NCI-H2081 (cell line): ENCODE measurements around the gene AUTS2.
"Not testable (repeated sequence)": the region's sequence is repeated elsewhere in the genome, so short reads cannot be mapped to it uniquely, and the experiment has no call there.

Experiments
- DNase-seq, 2 experiments: peaks; one replicate each; lab custom pipeline; 2025; lab: John Stamatoyannopoulos, UW

AUTS2 gene

GRCh38 chr7:70243443-70243842, 645.2 kb downstream of the AUTS2 start:
- no peak for DNase-seq

- DNase-seq, result no peak
Observed at GRCh38 chr7:70257921-70258320, 659.6 kb downstream of the AUTS2 start.

GRCh38 chr7:70259502-70259901, 661.2 kb downstream of the AUTS2 start:
- no peak for DNase-seq

- no peak for DNase-seq
Observed at GRCh38 chr7:70263471-70264255, 665.4 kb downstream of the AUTS2 start.

- DNase-seq, result no peak
Observed at GRCh38 chr7:70266186-70266585, 667.9 kb downstream of the AUTS2 start.

GRCh38 chr7:70267381-70268120, 669.3 kb downstream of the AUTS2 start:
- DNase-seq, result no peak

- no peak for DNase-seq
Observed at GRCh38 chr7:70268179-70268578, 669.9 kb downstream of the AUTS2 start.

- no peak for DNase-seq
Observed at GRCh38 chr7:70270149-70270548, 671.9 kb downstream of the AUTS2 start.

- peak; percentile 61 to 90 for DNase-seq
Observed at GRCh38 chr7:70271617-70272081, 673.4 kb downstream of the AUTS2 start.

- not testable (repeated sequence) for DNase-seq
Observed at GRCh38 chr7:70275570-70275969, 677.3 kb downstream of the AUTS2 start.

GRCh38 chr7:70285187-70285586, 686.9 kb downstream of the AUTS2 start:
- peak; percentile 61 to 91 for DNase-seq

- DNase-seq, result no peak
Observed at GRCh38 chr7:70285854-70286253, 687.6 kb downstream of the AUTS2 start.

- DNase-seq, result no peak
Observed at GRCh38 chr7:70288781-70289456, 690.6 kb downstream of the AUTS2 start.

GRCh38 chr7:70292716-70293115, 694.4 kb downstream of the AUTS2 start:
- no peak for DNase-seq

GRCh38 chr7:70294211-70294911, 696.1 kb downstream of the AUTS2 start:
- no peak for DNase-seq

GRCh38 chr7:70298780-70299471, 700.7 kb downstream of the AUTS2 start:
- no peak for DNase-seq

- DNase-seq, result no peak
Observed at GRCh38 chr7:70299472-70299807, 701.2 kb downstream of the AUTS2 start.

GRCh38 chr7:70301673-70302185, 703.5 kb downstream of the AUTS2 start:
- no peak for DNase-seq

GRCh38 chr7:70303309-70303708, 705.0 kb downstream of the AUTS2 start:
- DNase-seq, result no peak

GRCh38 chr7:70303780-70304179, 705.5 kb downstream of the AUTS2 start:
- DNase-seq, result no peak

- DNase-seq, result no peak
Observed at GRCh38 chr7:70306173-70306572, 707.9 kb downstream of the AUTS2 start.
